A673 (cell line): ENCODE data around the gene EFNA5. TPM values are rescaled to one million over a fixed set of nuclear protein-coding genes. Genes with fewer than 3 reads are reported as not detected.

ENCODE experiments used
- BruUV-seq: library from RNA; stranded (reverse); fragments of 400-500 nt; replicated peaks from 2 replicates; lab custom pipeline; 2021; lab: Mats Ljungman, UMichigan
- CTCF ChIA-PET: fragments of 300-600 bp; sonication (Branson Sonifier 250); formaldehyde crosslinking; loops from one replicate; lab custom pipeline; 2022; ENCODE audit warnings: antibody characterized with exemption; lab: Charles Lee
- POLR2A ChIA-PET: fragments of 300-600 bp; sonication (Branson Sonifier 250); formaldehyde crosslinking; loops from one replicate; lab custom pipeline; 2022; ENCODE audit warnings: antibody characterized with exemption; ENCODE audit not compliant: low non-redundant PET; lab: Charles Lee
- DNase-seq: peaks from one replicate; pipeline ENCODE4 v3.0.0-alpha.2; 2015; ENCODE audit warnings: low spot score
- H3K27ac ChIP-seq: fragments of 200-600 bp; sonication (generic); 2 replicates; pipeline ENCODE4 v1.5.1; 2016; ENCODE audit warnings: mixed run types, low read depth, mild to moderate bottlenecking, mixed read lengths, antibody characterized with exemption, low read length; ENCODE audit not compliant: poor library complexity, severe bottlenecking
- H3K27me3 ChIP-seq: fragments of 200-600 bp; sonication (generic); replicated peaks from 2 replicates; pipeline ENCODE4 v1.6.1; 2017; ENCODE audit warnings: mixed run types, low read depth, mild to moderate bottlenecking, mixed read lengths, antibody characterized with exemption, low read length; ENCODE audit not compliant: insufficient read depth, poor library complexity
- H3K36me3 ChIP-seq: fragments of 200-600 bp; sonication (generic); 2 replicates; pipeline ENCODE4 v1.6.1; 2016; ENCODE audit warnings: mixed run types, mild to moderate bottlenecking, mixed read lengths, antibody characterized with exemption, low read length; ENCODE audit not compliant: insufficient read depth, poor library complexity, severe bottlenecking
- H3K4me1 ChIP-seq: fragments of 200-600 bp; sonication (generic); 2 replicates; pipeline ENCODE4 v1.6.1; 2017; ENCODE audit warnings: mixed run types, mild to moderate bottlenecking, mixed read lengths, antibody characterized with exemption, low read length; ENCODE audit not compliant: insufficient read depth, poor library complexity, severe bottlenecking
- H3K4me3 ChIP-seq: fragments of 200-600 bp; sonication (generic); 2 replicates; pipeline ENCODE4 v1.5.1; 2016; ENCODE audit warnings: low read depth, mixed run types, mild to moderate bottlenecking, mixed read lengths, low read length; ENCODE audit not compliant: poor library complexity, severe bottlenecking
- H3K9me3 ChIP-seq: fragments of 200-600 bp; sonication (generic); 2 replicates; pipeline ENCODE4 v1.6.1; 2016; ENCODE audit warnings: mixed run types, low read depth, mild to moderate bottlenecking, mixed read lengths, antibody characterized with exemption, low read length; ENCODE audit not compliant: poor library complexity, severe bottlenecking
- CTCF ChIP-seq: fragments of 300-800, 200-600 bp; sonication (generic); conservative IDR thresholded peaks from 2 replicates; pipeline ENCODE4 v1.5.1; 2017; ENCODE audit warnings: low read depth, mild to moderate bottlenecking, antibody characterized with exemption, low read length, moderate library complexity, mixed read lengths
- EZH2 ChIP-seq: fragments of 200-600 bp; sonication (generic); IDR thresholded peaks from 2 replicates; pipeline ENCODE4 v1.6.1; 2017; ENCODE audit warnings: borderline replicate concordance, low read depth, mild to moderate bottlenecking, mixed read lengths, antibody characterized with exemption, low read length; ENCODE audit not compliant: poor library complexity, severe bottlenecking
- intact Hi-C: fragments of 100-400 bp; cut with micrococcal nuclease; formaldehyde crosslinking; loops from one replicate; pipeline ENCODE4 v1.10.0; 2022; ENCODE audit not compliant: unreplicated experiment
- total RNA-seq: library from RNA; stranded (reverse); gene quantifications from 2 replicates; pipeline ENCODE4 v1.2.3, GENCODE V29; 2021

The EFNA5 gene
- total RNA-seq, 1 experiment from 2014 or later: 16.7 TPM

- Histone ChIP-seq H3K4me1 (peaks cover 30% of the 10 kb centered on the region), H3K4me3 (no peak overlapping the region), H3K27ac (no peak overlapping the region), H3K27me3 (no peaks in the 10 kb centered on the region), H3K36me3 (no peaks in the 10 kb centered on the region), H3K9me3 (no peaks in the 10 kb centered on the region)
- intact Hi-C loops: no loop called here
- ChIA-PET POLR2A (no interaction called here), CTCF (no interaction called here)
- BruUV-seq: no TSS peak
- TF ChIP-seq CTCF: no peak
- no peak for TF ChIP-seq EZH2
- no peak for DNase-seq
These were observed 276.9 kb downstream of the EFNA5 start for GRCh38 chr5:107393851-107394250.

GRCh38 chr5:107391787-107392186 lies 278.9 kb downstream of the EFNA5 start:
- ChIA-PET CTCF (no interaction called here), POLR2A (no interaction called here)
- no peak for DNase-seq
- Histone ChIP-seq H3K27me3 (no peaks in the 10 kb centered on the region), H3K9me3 (no peaks in the 10 kb centered on the region), H3K4me3 (no peak overlapping the region), H3K36me3 (no peaks in the 10 kb centered on the region), H3K4me1 (peaks cover 45% of the 10 kb centered on the region), H3K27ac (no peak overlapping the region)
- TF ChIP-seq EZH2 (no peak), CTCF (no peak)
- intact Hi-C loops: no loop called here
- no TSS peak for BruUV-seq

GRCh38 chr5:107389775-107390148 lies 281.0 kb downstream of the EFNA5 start:
- no peak for DNase-seq
- H3K9me3 ChIP-seq: no peaks in the 10 kb centered on the region
- H3K4me3 ChIP-seq: no peak overlapping the region
- intact Hi-C loops: loop anchor here (5.0 to 10.0 kb wide), 3 partner anchors 83 to 283 kb away; partner anchors contain the start of gene EFNA5
- H3K27ac ChIP-seq: no peak overlapping the region
- TF ChIP-seq EZH2 (no peak), CTCF (no peak)
- no peaks in the 10 kb centered on the region for H3K27me3 ChIP-seq
- peaks cover 31% of the 10 kb centered on the region for H3K4me1 ChIP-seq
- H3K36me3 ChIP-seq: no peaks in the 10 kb centered on the region
- ChIA-PET POLR2A (no interaction called here), CTCF (interaction anchor here (0.6 kb wide), 1 partner anchor 182 kb away, joined by 3 read pairs; no protein-coding TSS in a partner anchor)
- no TSS peak for BruUV-seq
